BE2C (cell line): ENCODE results near the gene SLC12A2.

Experiments used
- DNase-seq: peaks from one replicate; pipeline ENCODE4 v3.0.0-alpha.2; 2020
- H3K27me3 ChIP-seq: fragments of 250-450 bp; sonication (Bioruptor Pico); 2 replicates; pipeline ENCODE4 v1.5.1; 2020; ENCODE audit warnings: mild to moderate bottlenecking
- H3K36me3 ChIP-seq: fragments of 250-450 bp; sonication (Bioruptor Pico); 2 replicates; pipeline ENCODE4 v1.5.1; 2020; ENCODE audit warnings: mild to moderate bottlenecking
- H3K4me1 ChIP-seq: fragments of 250-450 bp; sonication (Bioruptor Pico); 2 replicates; pipeline ENCODE4 v1.5.1; 2020
- H3K4me3 ChIP-seq: 2 replicates; pipeline ENCODE4 v1.5.1; 2011; ENCODE audit warnings: low read depth, low read length
- H3K9me3 ChIP-seq: fragments of 250-450 bp; sonication (Bioruptor Pico); 2 replicates; pipeline ENCODE4 v1.5.1; 2020
- TF ChIP-seq, protein P1 (sequence below): IDR thresholded peaks from 2 replicates; pipeline ENCODE4 v1.5.1; 2012; ENCODE audit warnings: mild to moderate bottlenecking, low read depth, low read length

The SLC12A2 gene

DNA sequence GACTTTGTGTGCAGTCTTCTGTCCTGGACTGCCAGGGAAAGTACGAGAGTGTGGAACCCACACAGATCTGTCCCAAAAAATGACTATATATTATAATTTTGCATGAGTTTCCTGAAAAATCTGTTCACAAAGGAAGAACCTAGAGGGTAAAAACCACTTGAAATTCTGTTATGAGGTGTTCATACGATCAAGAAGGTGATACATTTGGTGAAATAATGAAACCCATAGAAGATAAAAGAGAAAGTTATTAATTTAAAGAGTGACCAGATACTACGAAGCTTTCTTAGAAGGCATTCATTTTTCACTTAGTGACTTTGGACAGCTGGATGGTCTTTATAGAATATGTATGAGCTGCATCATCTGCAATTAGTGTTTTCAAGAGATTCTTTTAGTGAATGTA is 32.9 kb downstream of the SLC12A2 start:
- no peaks in the 10 kb centered on the region for H3K27me3 ChIP-seq
- H3K4me3 ChIP-seq = no peak overlapping the region
- TF ChIP-seq, protein P1, sequence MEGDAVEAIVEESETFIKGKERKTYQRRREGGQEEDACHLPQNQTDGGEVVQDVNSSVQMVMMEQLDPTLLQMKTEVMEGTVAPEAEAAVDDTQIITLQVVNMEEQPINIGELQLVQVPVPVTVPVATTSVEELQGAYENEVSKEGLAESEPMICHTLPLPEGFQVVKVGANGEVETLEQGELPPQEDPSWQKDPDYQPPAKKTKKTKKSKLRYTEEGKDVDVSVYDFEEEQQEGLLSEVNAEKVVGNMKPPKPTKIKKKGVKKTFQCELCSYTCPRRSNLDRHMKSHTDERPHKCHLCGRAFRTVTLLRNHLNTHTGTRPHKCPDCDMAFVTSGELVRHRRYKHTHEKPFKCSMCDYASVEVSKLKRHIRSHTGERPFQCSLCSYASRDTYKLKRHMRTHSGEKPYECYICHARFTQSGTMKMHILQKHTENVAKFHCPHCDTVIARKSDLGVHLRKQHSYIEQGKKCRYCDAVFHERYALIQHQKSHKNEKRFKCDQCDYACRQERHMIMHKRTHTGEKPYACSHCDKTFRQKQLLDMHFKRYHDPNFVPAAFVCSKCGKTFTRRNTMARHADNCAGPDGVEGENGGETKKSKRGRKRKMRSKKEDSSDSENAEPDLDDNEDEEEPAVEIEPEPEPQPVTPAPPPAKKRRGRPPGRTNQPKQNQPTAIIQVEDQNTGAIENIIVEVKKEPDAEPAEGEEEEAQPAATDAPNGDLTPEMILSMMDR = no peak
- peaks cover 12% of the 10 kb centered on the region for H3K36me3 ChIP-seq
- H3K9me3 ChIP-seq = no peaks in the 10 kb centered on the region
- DNase-seq = no peak
- H3K4me1 ChIP-seq = no peaks in the 10 kb centered on the region

DNA sequence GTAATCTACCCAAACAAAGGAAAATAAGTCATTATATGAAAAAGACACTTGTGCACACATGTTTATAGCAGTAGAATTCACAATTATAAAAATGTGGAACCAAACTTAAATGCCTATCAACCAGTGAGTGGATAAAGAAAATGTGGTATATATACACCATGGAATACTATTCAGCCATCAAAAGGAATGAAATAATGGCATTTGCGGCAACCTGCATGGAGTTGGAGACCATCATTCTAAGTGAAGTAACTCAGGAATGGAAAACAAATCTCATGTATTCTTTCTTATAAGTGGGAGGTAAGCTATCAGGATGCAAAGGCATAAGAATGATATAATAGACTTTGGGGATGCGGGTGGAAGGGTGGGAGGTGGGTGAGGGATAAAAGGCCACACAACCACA is 34.6 kb downstream of the SLC12A2 start:
- H3K4me3 ChIP-seq = no peak overlapping the region
- peaks cover 12% of the 10 kb centered on the region for H3K36me3 ChIP-seq
- no peaks in the 10 kb centered on the region for H3K27me3 ChIP-seq
- TF ChIP-seq, protein P1 = no peak
- no peaks in the 10 kb centered on the region for H3K9me3 ChIP-seq
- DNase-seq = no peak
- no peaks in the 10 kb centered on the region for H3K4me1 ChIP-seq

DNA sequence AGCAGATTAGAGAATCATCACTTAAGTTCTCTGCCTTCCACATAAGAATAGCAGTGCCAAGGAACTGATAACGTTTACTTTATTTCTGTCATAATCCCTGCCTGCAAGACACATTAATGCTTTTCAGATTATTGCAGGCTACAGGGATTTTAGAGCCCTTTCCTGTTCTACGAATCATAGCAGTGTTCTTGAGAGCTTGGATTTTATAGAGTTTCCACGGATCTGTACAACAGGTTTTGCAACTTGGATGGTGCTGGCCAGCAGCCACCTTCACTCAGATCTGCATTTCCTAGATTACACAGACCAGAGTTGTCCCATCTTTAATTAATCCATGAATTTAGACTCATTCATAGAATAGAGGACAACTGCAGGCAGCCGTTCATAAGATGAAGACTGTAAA is 38.1 kb downstream of the SLC12A2 start:
- no peak for DNase-seq
- no peaks in the 10 kb centered on the region for H3K9me3 ChIP-seq
- H3K27me3 ChIP-seq = no peaks in the 10 kb centered on the region
- no peaks in the 10 kb centered on the region; the same call in 1 of the 2 replicates for H3K36me3 ChIP-seq
- no peaks in the 10 kb centered on the region for H3K4me1 ChIP-seq
- H3K4me3 ChIP-seq = no peak overlapping the region
- TF ChIP-seq, protein P1 = no peak

DNA sequence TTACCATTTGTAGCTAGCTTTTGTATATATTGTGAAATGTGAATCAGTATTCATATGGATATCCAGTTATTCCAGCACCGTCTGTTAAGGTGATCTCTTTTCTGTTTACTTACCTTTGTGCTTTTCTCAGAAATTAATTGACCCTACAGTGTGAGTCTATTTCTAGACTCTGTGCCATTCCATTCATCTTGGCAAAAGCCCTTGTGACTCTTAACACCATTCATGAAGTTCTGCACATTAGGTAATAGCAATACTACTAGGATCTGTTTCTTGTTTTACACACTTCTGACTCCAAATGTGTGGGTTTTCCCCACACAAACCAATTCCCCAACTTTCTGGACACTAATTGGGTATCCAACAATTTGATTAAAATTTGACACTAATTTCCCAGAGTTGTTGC is 40.4 kb downstream of the SLC12A2 start:
- H3K4me1 ChIP-seq = no peaks in the 10 kb centered on the region
- no peak for DNase-seq
- no peaks in the 10 kb centered on the region for H3K9me3 ChIP-seq
- no peaks in the 10 kb centered on the region for H3K36me3 ChIP-seq
- no peaks in the 10 kb centered on the region for H3K27me3 ChIP-seq
- TF ChIP-seq, protein P1 = no peak
- no peak overlapping the region for H3K4me3 ChIP-seq

DNA sequence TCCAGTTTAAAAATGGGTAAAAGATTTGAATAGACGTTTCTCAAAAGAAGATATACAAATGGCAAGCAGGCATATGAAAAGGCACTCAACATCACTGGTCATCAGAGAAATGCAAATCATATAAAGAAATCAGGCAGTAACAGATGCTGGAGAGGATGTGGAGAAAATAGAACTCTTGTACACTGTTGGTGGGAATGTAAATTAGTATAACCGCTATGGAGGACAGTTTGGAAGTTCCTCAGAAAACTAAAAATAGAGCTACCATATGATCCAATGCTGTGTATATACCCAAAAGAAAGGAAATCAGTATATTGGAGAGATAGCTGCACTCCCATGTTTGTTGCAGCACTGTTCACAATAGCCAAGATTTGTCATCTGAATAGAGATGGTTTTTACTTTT is 42.7 kb downstream of the SLC12A2 start:
- H3K27me3 ChIP-seq = no peaks in the 10 kb centered on the region
- H3K4me1 ChIP-seq = no peaks in the 10 kb centered on the region
- TF ChIP-seq, protein P1 = no peak
- no peaks in the 10 kb centered on the region for H3K36me3 ChIP-seq
- no peak overlapping the region for H3K4me3 ChIP-seq
- no peak for DNase-seq
- H3K9me3 ChIP-seq = no peaks in the 10 kb centered on the region

DNA sequence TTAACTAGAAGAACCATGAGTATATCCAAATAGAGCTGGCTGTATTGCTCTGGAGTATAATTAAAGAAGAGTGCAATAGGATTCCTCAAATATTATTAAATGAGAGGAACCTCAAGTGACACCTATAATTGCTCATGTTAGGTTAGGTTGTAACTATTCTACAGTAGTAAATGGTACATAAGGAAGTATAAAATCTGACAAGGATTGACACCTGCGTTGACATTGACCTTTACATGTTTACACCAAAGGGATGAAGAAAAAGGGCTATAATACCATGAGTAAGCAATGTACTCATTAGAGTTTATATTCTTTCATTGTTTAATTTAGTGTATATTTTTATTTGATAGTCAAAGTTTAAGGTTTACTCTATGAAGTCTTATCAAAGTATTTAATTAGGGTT is 48.9 kb downstream of the SLC12A2 start:
- DNase-seq = no peak
- Histone ChIP-seq H3K4me1 (no peaks in the 10 kb centered on the region), H3K9me3 (no peaks in the 10 kb centered on the region), H3K27me3 (no peaks in the 10 kb centered on the region), H3K36me3 (no peaks in the 10 kb centered on the region; the same call in 1 of the 2 replicates), H3K4me3 (no peak overlapping the region)
- TF ChIP-seq, protein P1 = no peak
